ENCODE measurements around the gene TNRC6C. TPM values are rescaled to one million over a fixed set of nuclear protein-coding genes. Genes with fewer than 3 reads are reported as not detected.

The TNRC6C gene
- total and polyA plus RNA-seq, 2 of the 13 experiments (the other 11 are each of a cell fraction or from before 2014, with no cell fraction given), result 0.66 to 4.9 TPM

DNA sequence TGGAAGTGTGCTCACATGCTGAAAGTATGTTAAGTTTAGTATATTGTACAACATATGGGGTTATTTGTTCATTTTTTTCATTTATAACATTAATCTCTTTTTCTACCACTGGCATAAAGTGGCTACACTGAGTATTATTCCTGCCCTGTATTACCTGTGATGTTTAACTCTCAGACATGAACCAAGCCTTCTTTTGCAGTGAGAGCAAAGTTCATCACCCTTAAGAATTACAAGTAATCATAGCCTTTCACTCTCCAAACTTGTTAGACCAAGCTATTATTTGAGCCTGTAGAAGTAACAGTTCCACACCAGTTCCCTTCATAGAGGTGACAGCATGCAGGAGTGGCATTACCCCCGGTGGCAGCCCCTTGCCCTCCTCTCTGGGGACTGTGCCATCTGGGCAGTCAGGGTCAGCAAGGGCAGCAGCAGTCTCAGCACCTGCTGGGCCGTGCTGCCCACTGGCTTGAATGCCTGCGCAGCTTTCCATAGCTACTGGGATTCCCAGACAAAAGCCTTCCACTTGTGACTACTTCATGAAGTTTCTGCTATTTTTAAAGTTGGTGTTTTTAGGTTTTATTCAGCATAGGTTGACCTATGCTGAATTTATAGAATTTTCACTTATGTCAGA, 98.7 kb downstream of the TNRC6C start:
- H3K27ac ChIP-seq (ENCODE audit: extremely low read length, insufficient read depth, low read length), result no peak overlapping the region
- H3K9ac ChIP-seq (ENCODE audit: insufficient read depth, low read depth, low read length), result no peak overlapping the region
- H3K4me2 ChIP-seq (ENCODE audit: low read depth, low read length), result no peak overlapping the region
- BruUV-seq (replicated peaks), result no TSS peak
- H3K27me3 ChIP-seq (ENCODE audit: control insufficient read depth in 1 of 2, insufficient read depth in 2 of 2, low read length in 2 of 2), result no peaks in the 10 kb centered on the region
- FAIRE-seq (no peak), ATAC-seq (no peak), DNase-seq (ENCODE audit: low spot score) (no peak)
- WGBS (ENCODE audit: low lambda C conversion rate), result 83% methylated on average over 3 of the region's 3 CpGs
- H3K4me1 ChIP-seq (ENCODE audit: insufficient read depth, low read length), result no peaks in the 10 kb centered on the region
- H2AFZ ChIP-seq (ENCODE audit: low read length), result no peak overlapping the region
- no peaks in the 10 kb centered on the region for H3K79me2 ChIP-seq (ENCODE audit: insufficient read depth, low read length)
- ChIA-PET CTCF (ENCODE audit: low intra/inter-chr PET ratio, low total read pairs) (no interaction called here), POLR2A (no interaction called here)
- peaks cover 1 to 5% of the 10 kb centered on the region in 2 experiments; a peak in 2 of 5 replicates for H3K36me3 ChIP-seq (replicated peaks in 1 of 2; ENCODE audit: control insufficient read depth in 1 of 2, insufficient read depth in 2 of 2, low read length in 2 of 2)
- TF ChIP-seq CHD4 (IDR thresholded peaks at IDR 0.05; ENCODE audit: borderline replicate concordance, low read length) (no peak), NFIB (CRISPR knock-in tag; IDR thresholded peaks at IDR 0.05; ENCODE audit: borderline replicate concordance) (no peak), POLR2A (IDR thresholded peaks at IDR 0.05; ENCODE audit: insufficient read depth in 1 of 2, low read depth in 2 of 2, low read length in 2 of 2) (no peak), ZNF772 (CRISPR knock-in tag; IDR thresholded peaks at IDR 0.05) (no peak), HNRNPLL (IDR thresholded peaks at IDR 0.05; ENCODE audit: low read depth, low read length, poor library complexity, severe bottlenecking) (no peak), PHB2 (IDR thresholded peaks at IDR 0.05; ENCODE audit: partially characterized antibody) (no peak)
- TF ChIP-seq, protein P1, sequence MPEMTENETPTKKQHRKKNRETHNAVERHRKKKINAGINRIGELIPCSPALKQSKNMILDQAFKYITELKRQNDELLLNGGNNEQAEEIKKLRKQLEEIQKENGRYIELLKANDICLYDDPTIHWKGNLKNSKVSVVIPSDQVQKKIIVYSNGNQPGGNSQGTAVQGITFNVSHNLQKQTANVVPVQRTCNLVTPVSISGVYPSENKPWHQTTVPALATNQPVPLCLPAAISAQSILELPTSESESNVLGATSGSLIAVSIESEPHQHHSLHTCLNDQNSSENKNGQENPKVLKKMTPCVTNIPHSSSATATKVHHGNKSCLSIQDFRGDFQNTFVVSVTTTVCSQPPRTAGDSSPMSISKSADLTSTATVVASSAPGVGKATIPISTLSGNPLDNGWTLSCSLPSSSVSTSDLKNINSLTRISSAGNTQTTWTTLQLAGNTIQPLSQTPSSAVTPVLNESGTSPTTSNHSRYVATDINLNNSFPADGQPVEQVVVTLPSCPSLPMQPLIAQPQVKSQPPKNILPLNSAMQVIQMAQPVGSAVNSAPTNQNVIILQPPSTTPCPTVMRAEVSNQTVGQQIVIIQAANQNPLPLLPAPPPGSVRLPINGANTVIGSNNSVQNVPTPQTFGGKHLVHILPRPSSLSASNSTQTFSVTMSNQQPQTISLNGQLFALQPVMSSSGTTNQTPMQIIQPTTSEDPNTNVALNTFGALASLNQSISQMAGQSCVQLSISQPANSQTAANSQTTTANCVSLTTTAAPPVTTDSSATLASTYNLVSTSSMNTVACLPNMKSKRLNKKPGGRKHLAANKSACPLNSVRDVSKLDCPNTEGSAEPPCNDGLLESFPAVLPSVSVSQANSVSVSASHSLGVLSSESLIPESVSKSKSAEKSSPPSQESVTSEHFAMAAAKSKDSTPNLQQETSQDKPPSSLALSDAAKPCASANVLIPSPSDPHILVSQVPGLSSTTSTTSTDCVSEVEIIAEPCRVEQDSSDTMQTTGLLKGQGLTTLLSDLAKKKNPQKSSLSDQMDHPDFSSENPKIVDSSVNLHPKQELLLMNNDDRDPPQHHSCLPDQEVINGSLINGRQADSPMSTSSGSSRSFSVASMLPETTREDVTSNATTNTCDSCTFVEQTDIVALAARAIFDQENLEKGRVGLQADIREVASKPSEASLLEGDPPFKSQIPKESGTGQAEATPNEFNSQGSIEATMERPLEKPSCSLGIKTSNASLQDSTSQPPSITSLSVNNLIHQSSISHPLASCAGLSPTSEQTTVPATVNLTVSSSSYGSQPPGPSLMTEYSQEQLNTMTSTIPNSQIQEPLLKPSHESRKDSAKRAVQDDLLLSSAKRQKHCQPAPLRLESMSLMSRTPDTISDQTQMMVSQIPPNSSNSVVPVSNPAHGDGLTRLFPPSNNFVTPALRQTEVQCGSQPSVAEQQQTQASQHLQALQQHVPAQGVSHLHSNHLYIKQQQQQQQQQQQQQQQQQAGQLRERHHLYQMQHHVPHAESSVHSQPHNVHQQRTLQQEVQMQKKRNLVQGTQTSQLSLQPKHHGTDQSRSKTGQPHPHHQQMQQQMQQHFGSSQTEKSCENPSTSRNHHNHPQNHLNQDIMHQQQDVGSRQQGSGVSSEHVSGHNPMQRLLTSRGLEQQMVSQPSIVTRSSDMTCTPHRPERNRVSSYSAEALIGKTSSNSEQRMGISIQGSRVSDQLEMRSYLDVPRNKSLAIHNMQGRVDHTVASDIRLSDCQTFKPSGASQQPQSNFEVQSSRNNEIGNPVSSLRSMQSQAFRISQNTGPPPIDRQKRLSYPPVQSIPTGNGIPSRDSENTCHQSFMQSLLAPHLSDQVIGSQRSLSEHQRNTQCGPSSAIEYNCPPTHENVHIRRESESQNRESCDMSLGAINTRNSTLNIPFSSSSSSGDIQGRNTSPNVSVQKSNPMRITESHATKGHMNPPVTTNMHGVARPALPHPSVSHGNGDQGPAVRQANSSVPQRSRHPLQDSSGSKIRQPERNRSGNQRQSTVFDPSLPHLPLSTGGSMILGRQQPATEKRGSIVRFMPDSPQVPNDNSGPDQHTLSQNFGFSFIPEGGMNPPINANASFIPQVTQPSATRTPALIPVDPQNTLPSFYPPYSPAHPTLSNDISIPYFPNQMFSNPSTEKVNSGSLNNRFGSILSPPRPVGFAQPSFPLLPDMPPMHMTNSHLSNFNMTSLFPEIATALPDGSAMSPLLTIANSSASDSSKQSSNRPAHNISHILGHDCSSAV (CRISPR knock-in tag; IDR thresholded peaks at IDR 0.05; ENCODE audit: borderline replicate concordance), result no peak
- TF ChIP-seq, protein P2, sequence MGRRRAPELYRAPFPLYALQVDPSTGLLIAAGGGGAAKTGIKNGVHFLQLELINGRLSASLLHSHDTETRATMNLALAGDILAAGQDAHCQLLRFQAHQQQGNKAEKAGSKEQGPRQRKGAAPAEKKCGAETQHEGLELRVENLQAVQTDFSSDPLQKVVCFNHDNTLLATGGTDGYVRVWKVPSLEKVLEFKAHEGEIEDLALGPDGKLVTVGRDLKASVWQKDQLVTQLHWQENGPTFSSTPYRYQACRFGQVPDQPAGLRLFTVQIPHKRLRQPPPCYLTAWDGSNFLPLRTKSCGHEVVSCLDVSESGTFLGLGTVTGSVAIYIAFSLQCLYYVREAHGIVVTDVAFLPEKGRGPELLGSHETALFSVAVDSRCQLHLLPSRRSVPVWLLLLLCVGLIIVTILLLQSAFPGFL (CRISPR knock-in tag; IDR thresholded peaks at IDR 0.05), result no peak
- no peaks in the 10 kb centered on the region for H3K9me3 ChIP-seq (ENCODE audit: low read length)
- intact Hi-C loops (cut with micrococcal nuclease; ENCODE audit: unreplicated experiment), result no loop called here
- no peak overlapping the region for H3K4me3 ChIP-seq (replicated peaks in 1 of 3; ENCODE audit: insufficient read depth in 1 of 3, low read depth in 2 of 3, low read length in 3 of 3)
- in situ Hi-C loops (cut with HindIII; ENCODE audit: extremely low pct_ligation_motif_present, low pct_unique_long_range_greater_than_20kb), result no loop called here
- no peaks in the 10 kb centered on the region for H4K20me1 ChIP-seq (ENCODE audit: insufficient read depth, low read length)
